CD4-positive, alpha-beta T cell (primary cell): ENCODE results near the gene PAEP. TPM values are rescaled to one million over a fixed set of nuclear protein-coding genes. Genes with fewer than 3 reads are reported as not detected.
A peak's percentile ranks its signal among the peaks of the same experiment; 100 is the strongest.

Source experiments
- ATAC-seq: fragments of 200-7000 bp; cut with Tn5 transposase; one replicate; pipeline ENCODE4 v1.10.0; 2022; ENCODE audit warnings: mild to moderate bottlenecking; ENCODE audit not compliant: poor library complexity
- CTCF ChIA-PET: fragments of 350-600 bp; sonication (Branson Sonifier 250); formaldehyde crosslinking; loops from one replicate; lab custom pipeline; 2021; ENCODE audit warnings: antibody characterized with exemption, inconsistent platforms; lab: Charles Lee
- POLR2A ChIA-PET: fragments of 350-600 bp; sonication (Branson Sonifier 250); formaldehyde crosslinking; loops from one replicate; lab custom pipeline; 2021; ENCODE audit warnings: antibody characterized with exemption, inconsistent platforms; lab: Charles Lee
- DNase-seq, 14 experiments: peaks; one replicate each; pipeline ENCODE4 v3.0.0-alpha.2; 2013 to 2020; ENCODE audit warnings: mixed read lengths in 2 of 14
- H3K27ac ChIP-seq, 2 donors: one replicate each; pipeline versions ENCODE4 v1.5.1 to v1.7.0; 2013; ENCODE audit warnings: low read length in 2 of 2, low read depth in 1 of 2, mild to moderate bottlenecking in 1 of 2
- H3K27me3 ChIP-seq, 2 experiments: 1 replicate in 1 of 2; 2 replicates in 1 of 2; pipeline versions ENCODE4 v1.6.1 to v1.7.0; 2013; ENCODE audit warnings: low read length in 2 of 2, control low read depth in 1 of 2, mild to moderate bottlenecking in 1 of 2, moderate library complexity in 1 of 2; ENCODE audit not compliant: insufficient read depth in 2 of 2, control insufficient read depth in 1 of 2
- H3K36me3 ChIP-seq: one replicate; pipeline ENCODE4 v1.6.1; 2013; ENCODE audit warnings: low read length, control low read depth; ENCODE audit not compliant: insufficient read depth
- H3K4me1 ChIP-seq: one replicate; pipeline ENCODE4 v1.6.1; 2013; ENCODE audit warnings: low read length, control low read depth; ENCODE audit not compliant: insufficient read depth
- H3K4me3 ChIP-seq: one replicate; pipeline ENCODE4 v1.5.1; 2013; ENCODE audit warnings: mild to moderate bottlenecking, low read length, moderate library complexity
- H3K9me3 ChIP-seq, 2 experiments: 1 replicate in 1 of 2; 2 replicates in 1 of 2; pipeline versions ENCODE4 v1.6.1 to v1.7.0; 2013; ENCODE audit warnings: low read length in 2 of 2, mild to moderate bottlenecking in 2 of 2, control low read depth in 1 of 2, moderate library complexity in 1 of 2; ENCODE audit not compliant: control insufficient read depth in 1 of 2, insufficient read depth in 1 of 2
- H3K27ac Mint-ChIP-seq: one replicate; pipeline ENCODE4 v1.8.0; 2020; ENCODE audit warnings: mixed read lengths
- H3K27me3 Mint-ChIP-seq: one replicate; pipeline ENCODE4 v1.8.0; 2021; ENCODE audit warnings: mixed read lengths
- H3K36me3 Mint-ChIP-seq: one replicate; pipeline ENCODE4 v1.8.0; 2021; ENCODE audit warnings: low read depth, mixed read lengths
- H3K4me1 Mint-ChIP-seq: one replicate; pipeline ENCODE4 v1.8.0; 2021; ENCODE audit warnings: low read depth, mixed read lengths
- H3K4me3 Mint-ChIP-seq: one replicate; pipeline ENCODE4 v1.8.0; 2020; ENCODE audit warnings: mild to moderate bottlenecking, mixed read lengths
- H3K9me3 Mint-ChIP-seq: one replicate; pipeline ENCODE4 v1.8.0; 2020; ENCODE audit warnings: mixed read lengths
- intact Hi-C, 2 experiments: fragments of 100-400 bp; cut with DNase I in 1 of 2; cut with micrococcal nuclease in 1 of 2; formaldehyde crosslinking; loops; one replicate each; pipeline versions ENCODE4 v1.15.1 to v1.9.0; 2023 to 2025; cut with DNase I, micrococcal nuclease
- total RNA-seq, 174 experiments: library from RNA in 2 of 174; stranded (reverse) in 2 of 174; gene quantifications; one replicate each; pipeline ENCODE4 v1.2.3 and lab custom pipeline; 2021 to 2026
- TF ChIP-seq, protein P1 (sequence below): fragments of 200-600 bp; IDR thresholded peaks from one replicate; pipeline ENCODE4 v1.8.0; 2022; ENCODE audit warnings: antibody characterized with exemption, mild to moderate bottlenecking

PAEP gene
- total RNA-seq, 2 experiments from 2014 or later = not detected

DNA sequence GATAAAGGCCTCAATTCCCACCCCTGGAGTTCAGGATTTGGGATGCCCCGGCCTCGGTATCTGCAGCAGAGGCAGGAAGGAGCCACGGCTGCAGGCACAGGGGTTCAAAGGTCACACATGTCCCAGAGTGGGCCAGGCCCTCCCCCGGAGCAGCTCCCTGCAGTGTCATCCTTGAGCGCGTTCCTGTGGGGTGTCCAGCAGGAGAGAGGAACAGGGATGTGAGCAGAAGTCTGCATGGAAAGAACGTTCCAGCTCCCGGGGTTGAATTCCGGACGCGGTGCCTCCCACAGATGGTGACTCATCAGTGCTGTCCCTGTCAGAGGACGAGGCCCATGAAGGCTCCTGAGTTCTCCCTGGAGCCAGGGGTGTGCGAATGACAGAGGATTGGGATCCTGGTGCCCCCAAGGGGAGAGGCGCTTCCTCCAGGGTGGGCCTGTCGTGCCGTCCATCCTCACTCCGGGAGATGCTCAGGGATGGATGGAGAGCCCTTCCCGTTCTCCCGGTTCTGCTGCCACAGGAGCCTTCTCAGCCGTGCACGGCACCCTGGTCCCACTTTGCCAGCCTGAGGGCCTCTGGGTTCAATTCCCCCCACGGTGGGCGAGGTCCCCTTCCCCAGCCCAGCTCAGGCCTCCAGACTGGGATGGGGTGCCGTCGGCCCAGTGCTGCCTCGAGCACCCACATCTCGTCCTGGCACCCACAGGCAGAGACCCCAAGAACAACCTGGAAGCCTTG is 37.3 kb upstream of the PAEP start:
- Histone ChIP-seq H3K27me3 (peaks cover 2 to 5% of the 10 kb centered on the region in 2 experiments), H3K4me3 (no peak overlapping the region), H3K27ac (no peak overlapping the region), H3K36me3 (no peaks in the 10 kb centered on the region), H3K9me3 (peaks cover 0 to 10% of the 10 kb centered on the region in 2 experiments), H3K4me1 (no peaks in the 10 kb centered on the region)
- Mint-ChIP-seq H3K36me3 (no peaks in the 10 kb centered on the region), H3K4me3 (no peak overlapping the region), H3K27me3 (peaks cover 8% of the 10 kb centered on the region), H3K27ac (no peak overlapping the region), H3K9me3 (no peaks in the 10 kb centered on the region), H3K4me1 (no peaks in the 10 kb centered on the region)
- ChIA-PET CTCF (no interaction called here), POLR2A (no interaction called here)
- TF ChIP-seq, protein P1, sequence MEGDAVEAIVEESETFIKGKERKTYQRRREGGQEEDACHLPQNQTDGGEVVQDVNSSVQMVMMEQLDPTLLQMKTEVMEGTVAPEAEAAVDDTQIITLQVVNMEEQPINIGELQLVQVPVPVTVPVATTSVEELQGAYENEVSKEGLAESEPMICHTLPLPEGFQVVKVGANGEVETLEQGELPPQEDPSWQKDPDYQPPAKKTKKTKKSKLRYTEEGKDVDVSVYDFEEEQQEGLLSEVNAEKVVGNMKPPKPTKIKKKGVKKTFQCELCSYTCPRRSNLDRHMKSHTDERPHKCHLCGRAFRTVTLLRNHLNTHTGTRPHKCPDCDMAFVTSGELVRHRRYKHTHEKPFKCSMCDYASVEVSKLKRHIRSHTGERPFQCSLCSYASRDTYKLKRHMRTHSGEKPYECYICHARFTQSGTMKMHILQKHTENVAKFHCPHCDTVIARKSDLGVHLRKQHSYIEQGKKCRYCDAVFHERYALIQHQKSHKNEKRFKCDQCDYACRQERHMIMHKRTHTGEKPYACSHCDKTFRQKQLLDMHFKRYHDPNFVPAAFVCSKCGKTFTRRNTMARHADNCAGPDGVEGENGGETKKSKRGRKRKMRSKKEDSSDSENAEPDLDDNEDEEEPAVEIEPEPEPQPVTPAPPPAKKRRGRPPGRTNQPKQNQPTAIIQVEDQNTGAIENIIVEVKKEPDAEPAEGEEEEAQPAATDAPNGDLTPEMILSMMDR = no peak
- no peak for DNase-seq
- no peak for ATAC-seq
- intact Hi-C loops = no loop called here

DNA sequence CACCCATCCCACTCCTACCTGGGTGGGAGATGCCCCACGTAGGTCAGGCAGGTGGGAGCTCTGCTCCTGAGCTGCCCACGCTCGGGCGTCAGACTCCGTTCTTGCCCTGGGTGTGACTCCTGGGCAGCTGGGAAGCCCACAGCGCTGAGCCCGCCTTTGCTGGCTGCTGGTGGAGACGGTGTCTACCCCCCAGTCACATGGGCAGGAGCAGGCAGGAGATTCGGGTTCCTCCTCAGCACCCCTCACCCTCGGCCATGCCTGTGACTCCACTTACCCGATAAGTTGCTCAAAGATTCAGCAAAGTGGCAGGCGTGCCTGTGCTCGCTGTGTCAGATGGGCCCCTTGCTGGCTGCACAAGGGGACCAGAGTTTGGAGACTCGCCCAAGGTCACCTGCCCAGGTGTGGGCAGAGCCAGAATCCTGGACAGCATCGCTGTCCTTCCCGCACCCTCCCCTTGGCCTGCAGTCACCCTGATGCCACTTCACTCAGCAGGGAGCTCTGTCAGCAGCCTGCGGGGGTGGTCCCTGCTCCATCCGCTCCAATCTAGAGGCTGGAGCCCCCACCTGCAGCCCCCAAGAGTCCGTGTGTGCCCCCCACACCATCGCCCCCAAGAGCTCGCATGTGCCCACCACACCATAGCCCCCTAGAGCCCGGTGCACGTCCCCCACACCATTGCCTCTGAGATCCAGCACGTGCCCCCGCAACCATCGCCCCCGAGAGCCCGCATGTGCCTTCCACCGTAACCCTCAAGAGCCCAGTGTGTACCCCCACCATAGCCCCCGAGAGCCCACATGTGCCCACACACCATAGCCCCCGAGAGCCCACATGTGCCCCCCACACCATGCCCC is 36.1 kb upstream of the PAEP start:
- no peak overlapping the region for H3K4me3 Mint-ChIP-seq
- DNase-seq (peak in 1 of 14 experiments; percentile 8), ATAC-seq (no peak)

DNA sequence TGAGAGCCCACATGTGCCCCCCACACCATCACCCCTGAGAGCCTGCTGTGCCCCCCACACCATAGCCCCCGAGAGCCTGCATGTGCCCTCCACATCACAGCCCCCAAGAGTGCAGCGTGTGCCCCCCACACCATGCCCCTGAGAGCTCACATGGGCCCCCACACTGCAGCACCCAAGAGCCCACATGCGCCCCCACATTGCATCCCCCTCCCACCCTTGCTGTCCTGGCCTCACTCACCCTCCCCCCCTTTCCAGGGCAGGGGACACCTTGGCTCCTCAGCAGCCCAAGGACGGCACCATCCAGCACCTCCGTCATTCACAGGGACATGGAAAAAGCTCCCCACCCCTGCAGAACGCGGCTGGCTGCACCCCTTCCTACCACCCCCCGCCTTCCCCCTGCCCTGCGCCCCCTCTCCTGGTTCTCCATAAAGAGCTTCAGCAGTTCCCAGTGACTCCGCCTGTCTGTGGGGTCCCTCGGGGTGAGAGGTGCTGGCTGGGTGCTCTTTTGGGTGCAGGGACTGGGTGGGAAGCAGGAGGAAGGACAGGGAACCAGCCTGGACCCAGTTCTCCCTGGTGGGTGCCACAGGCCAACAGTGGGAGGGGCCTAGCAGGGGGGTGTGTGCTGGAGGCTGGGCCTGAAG is 35.3 kb upstream of the PAEP start:
- Histone ChIP-seq H3K27me3 (peaks cover 5 to 6% of the 10 kb centered on the region in 2 experiments), H3K27ac (no peak overlapping the region), H3K36me3 (no peaks in the 10 kb centered on the region), H3K9me3 (peaks cover 0 to 10% of the 10 kb centered on the region in 2 experiments), H3K4me1 (no peaks in the 10 kb centered on the region), H3K4me3 (no peak overlapping the region)
- Mint-ChIP-seq H3K9me3 (no peaks in the 10 kb centered on the region), H3K4me1 (no peaks in the 10 kb centered on the region), H3K4me3 (no peak overlapping the region), H3K27me3 (peaks cover 7% of the 10 kb centered on the region), H3K36me3 (no peaks in the 10 kb centered on the region), H3K27ac (no peak overlapping the region)
- ChIA-PET CTCF (no interaction called here), POLR2A (no interaction called here)
- no peak for ATAC-seq
- TF ChIP-seq, protein P1 = no peak
- DNase-seq = no peak
- intact Hi-C loops = no loop called here

More for the DNA sequence above, 36.1 kb upstream of the PAEP start:
- intact Hi-C loops = no loop called here
- Histone ChIP-seq H3K36me3 (no peaks in the 10 kb centered on the region), H3K4me3 (no peak overlapping the region), H3K27ac (no peak overlapping the region), H3K4me1 (no peaks in the 10 kb centered on the region), H3K9me3 (peaks cover 0 to 10% of the 10 kb centered on the region in 2 experiments), H3K27me3 (peaks cover 2 to 5% of the 10 kb centered on the region in 2 experiments)
- H3K9me3 Mint-ChIP-seq = no peaks in the 10 kb centered on the region
- ChIA-PET POLR2A (no interaction called here), CTCF (no interaction called here)
- TF ChIP-seq, protein P1 = no peak
- H3K4me1 Mint-ChIP-seq = no peaks in the 10 kb centered on the region
- no peak overlapping the region for H3K27ac Mint-ChIP-seq
- H3K36me3 Mint-ChIP-seq = no peaks in the 10 kb centered on the region
- peaks cover 7% of the 10 kb centered on the region for H3K27me3 Mint-ChIP-seq
